MM.1S (cell line): ENCODE results near the gene PPP4R4.

Source experiments
- DNase-seq: peaks from one replicate; pipeline ENCODE4 v3.0.0-alpha.2; 2015
- H2AFZ ChIP-seq: fragments of 300-600 bp; sonication (generic); 2 replicates; pipeline ENCODE4 v1.6.0; 2016; ENCODE audit warnings: antibody characterized with exemption, low read length
- H3F3A ChIP-seq: fragments of 300-600 bp; sonication (generic); 2 replicates; pipeline ENCODE4 v1.6.1; 2016; ENCODE audit warnings: mild to moderate bottlenecking, antibody characterized with exemption, low read length, moderate library complexity, mixed read lengths; ENCODE audit not compliant: insufficient read depth
- H3K27ac ChIP-seq: fragments of 300-600 bp; sonication (generic); 2 replicates; pipeline ENCODE4 v1.5.1; 2016; ENCODE audit warnings: mild to moderate bottlenecking, low read length
- H3K27me3 ChIP-seq: fragments of 300-600 bp; sonication (generic); replicated peaks from 2 replicates; pipeline ENCODE4 v1.6.0; 2016; ENCODE audit warnings: low read length; ENCODE audit not compliant: insufficient read depth
- H3K36me3 ChIP-seq: fragments of 300-600 bp; sonication (generic); replicated peaks from 2 replicates; pipeline ENCODE4 v1.6.1; 2016; ENCODE audit warnings: mild to moderate bottlenecking, low read length, mixed read lengths; ENCODE audit not compliant: insufficient read depth
- H3K4me1 ChIP-seq: fragments of 300-600 bp; sonication (generic); 2 replicates; pipeline ENCODE4 v1.6.1; 2016; ENCODE audit warnings: low read length, mixed read lengths
- H3K4me2 ChIP-seq: fragments of 300-600 bp; sonication (generic); 2 replicates; pipeline ENCODE4 v1.6.0; 2016; ENCODE audit warnings: low read depth, low read length
- H3K4me3 ChIP-seq: fragments of 300-600 bp; sonication (generic); 2 replicates; pipeline ENCODE4 v1.5.1; 2016; ENCODE audit warnings: low read length, mixed read lengths
- H3K79me2 ChIP-seq: fragments of 300-600 bp; sonication (generic); 2 replicates; pipeline ENCODE4 v1.6.1; 2016; ENCODE audit warnings: mixed run types, low read length, mixed read lengths
- H3K9ac ChIP-seq: fragments of 300-600 bp; sonication (generic); 2 replicates; pipeline ENCODE4 v1.6.1; 2016; ENCODE audit warnings: low read length, mixed read lengths
- H3K9me2 ChIP-seq: fragments of 300-600 bp; sonication (generic); replicated peaks from 2 replicates; pipeline ENCODE4 v1.6.1; 2016; ENCODE audit warnings: mild to moderate bottlenecking, low read length, mixed read lengths; ENCODE audit not compliant: insufficient read depth
- H3K9me3 ChIP-seq: fragments of 300-600 bp; sonication (generic); replicated peaks from 2 replicates; pipeline ENCODE4 v1.6.1; 2016; ENCODE audit warnings: mild to moderate bottlenecking, low read length, mixed read lengths; ENCODE audit not compliant: insufficient read depth
- H4K20me1 ChIP-seq: fragments of 300-600 bp; sonication (generic); 2 replicates; pipeline ENCODE4 v1.6.1; 2016; ENCODE audit warnings: mild to moderate bottlenecking, low read length, moderate library complexity, mixed read lengths; ENCODE audit not compliant: insufficient read depth
- EZH2 ChIP-seq: fragments of 300-600 bp; sonication (generic); optimal IDR thresholded peaks from 2 replicates; pipeline ENCODE3; 2017; ENCODE audit warnings: low read depth, mild to moderate bottlenecking, antibody characterized with exemption, low read length, mixed read lengths
- EZH2phosphoT487 ChIP-seq: fragments of 300-600 bp; sonication (generic); IDR thresholded peaks from 2 replicates; pipeline ENCODE4 v1.6.1; 2018; ENCODE audit warnings: antibody characterized with exemption, low read length
- TF ChIP-seq, protein P1 (sequence below): fragments of 300-600 bp; sonication (generic); IDR thresholded peaks from 2 replicates; pipeline ENCODE4 v1.5.1; 2016; ENCODE audit warnings: antibody characterized with exemption, low read length, mixed read lengths

The PPP4R4 gene

DNA sequence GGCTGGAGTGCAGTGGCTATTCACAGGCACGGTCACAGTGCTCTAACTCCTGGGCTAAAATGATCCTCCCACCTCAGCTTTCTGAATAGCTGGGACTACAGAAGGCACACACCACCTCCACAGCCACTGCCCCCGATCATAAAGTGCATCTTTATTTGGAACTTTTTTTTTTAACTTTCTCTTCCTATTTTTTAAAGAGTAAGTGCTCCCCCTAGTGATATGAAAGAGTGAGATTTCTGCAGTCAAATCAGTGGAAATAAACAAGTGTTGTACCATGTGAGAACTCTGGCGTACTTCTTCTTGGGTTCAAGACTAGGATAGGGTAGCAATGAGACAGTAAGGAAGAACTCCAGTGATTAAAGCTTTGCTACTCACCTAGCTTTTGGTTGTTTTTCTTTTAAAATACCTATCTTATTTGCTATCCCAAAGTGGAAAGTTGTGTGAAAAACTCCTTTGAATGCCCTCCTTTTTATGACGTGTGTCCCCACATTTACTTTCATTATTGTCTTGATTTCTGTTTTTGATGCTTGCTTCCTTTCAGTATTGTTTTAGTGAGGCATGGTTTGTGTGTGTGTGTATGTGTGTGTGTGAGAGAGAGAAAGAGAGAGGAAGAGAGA is 6.6 kb downstream of the PPP4R4 start:
- Histone ChIP-seq H3K27ac (peak overlapping the region; percentile 57; the same call in 1 of the 2 replicates), H2AFZ (peak overlapping the region; percentile 73; the same call in 1 of the 2 replicates), H3K9me3 (no peaks in the 10 kb centered on the region), H3K36me3 (no peaks in the 10 kb centered on the region), H3K4me2 (peak overlapping the region; percentile 54), H3K4me3 (peak overlapping the region; percentile 60), H3K9ac (peak overlapping the region; percentile 51; the same call in 1 of the 2 replicates), H3K79me2 (no peaks in the 10 kb centered on the region), H4K20me1 (no peaks in the 10 kb centered on the region), H3K4me1 (no peaks in the 10 kb centered on the region), H3K9me2 (no peaks in the 10 kb centered on the region), H3K27me3 (no peaks in the 10 kb centered on the region), H3F3A (no peaks in the 10 kb centered on the region)
- peak; percentile 70 for DNase-seq
- TF ChIP-seq EZH2 = no peak
- TF ChIP-seq, protein P1, sequence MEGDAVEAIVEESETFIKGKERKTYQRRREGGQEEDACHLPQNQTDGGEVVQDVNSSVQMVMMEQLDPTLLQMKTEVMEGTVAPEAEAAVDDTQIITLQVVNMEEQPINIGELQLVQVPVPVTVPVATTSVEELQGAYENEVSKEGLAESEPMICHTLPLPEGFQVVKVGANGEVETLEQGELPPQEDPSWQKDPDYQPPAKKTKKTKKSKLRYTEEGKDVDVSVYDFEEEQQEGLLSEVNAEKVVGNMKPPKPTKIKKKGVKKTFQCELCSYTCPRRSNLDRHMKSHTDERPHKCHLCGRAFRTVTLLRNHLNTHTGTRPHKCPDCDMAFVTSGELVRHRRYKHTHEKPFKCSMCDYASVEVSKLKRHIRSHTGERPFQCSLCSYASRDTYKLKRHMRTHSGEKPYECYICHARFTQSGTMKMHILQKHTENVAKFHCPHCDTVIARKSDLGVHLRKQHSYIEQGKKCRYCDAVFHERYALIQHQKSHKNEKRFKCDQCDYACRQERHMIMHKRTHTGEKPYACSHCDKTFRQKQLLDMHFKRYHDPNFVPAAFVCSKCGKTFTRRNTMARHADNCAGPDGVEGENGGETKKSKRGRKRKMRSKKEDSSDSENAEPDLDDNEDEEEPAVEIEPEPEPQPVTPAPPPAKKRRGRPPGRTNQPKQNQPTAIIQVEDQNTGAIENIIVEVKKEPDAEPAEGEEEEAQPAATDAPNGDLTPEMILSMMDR = peak; percentile 48

DNA sequence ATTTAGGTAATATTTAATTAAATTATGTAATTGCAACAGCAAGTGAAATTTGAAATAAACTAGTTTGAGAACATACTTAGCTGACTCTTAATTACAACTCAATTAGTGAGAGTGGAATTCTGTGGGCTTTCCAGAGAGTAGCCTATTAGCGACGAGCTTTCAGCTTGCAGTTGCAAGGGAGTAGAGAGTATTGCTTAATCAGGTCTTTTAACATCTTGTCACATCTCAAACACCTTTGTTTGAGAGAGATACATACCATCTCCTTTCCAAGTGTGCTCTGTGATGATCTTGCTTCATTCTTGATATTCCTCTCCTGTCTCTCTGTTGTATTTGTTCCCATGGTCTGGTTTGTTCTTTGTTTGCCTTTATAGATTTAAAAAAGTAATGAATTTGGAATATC is 7.7 kb downstream of the PPP4R4 start:
- H3K4me1 ChIP-seq = no peaks in the 10 kb centered on the region
- TF ChIP-seq EZH2phosphoT487 = no peak
- TF ChIP-seq EZH2 = no peak
- TF ChIP-seq, protein P1 = no peak
- no peaks in the 10 kb centered on the region for H3K27me3 ChIP-seq
- H4K20me1 ChIP-seq = no peaks in the 10 kb centered on the region
- no peak overlapping the region for H2AFZ ChIP-seq
- H3K4me3 ChIP-seq = no peak overlapping the region
- H3K27ac ChIP-seq = no peak overlapping the region
- H3K4me2 ChIP-seq = no peak overlapping the region
- no peaks in the 10 kb centered on the region for H3K9me2 ChIP-seq
- H3K36me3 ChIP-seq = no peaks in the 10 kb centered on the region
- H3K9me3 ChIP-seq = no peaks in the 10 kb centered on the region
- DNase-seq = no peak
- H3K79me2 ChIP-seq = no peaks in the 10 kb centered on the region
- H3K9ac ChIP-seq = no peak overlapping the region
- no peaks in the 10 kb centered on the region for H3F3A ChIP-seq

DNA sequence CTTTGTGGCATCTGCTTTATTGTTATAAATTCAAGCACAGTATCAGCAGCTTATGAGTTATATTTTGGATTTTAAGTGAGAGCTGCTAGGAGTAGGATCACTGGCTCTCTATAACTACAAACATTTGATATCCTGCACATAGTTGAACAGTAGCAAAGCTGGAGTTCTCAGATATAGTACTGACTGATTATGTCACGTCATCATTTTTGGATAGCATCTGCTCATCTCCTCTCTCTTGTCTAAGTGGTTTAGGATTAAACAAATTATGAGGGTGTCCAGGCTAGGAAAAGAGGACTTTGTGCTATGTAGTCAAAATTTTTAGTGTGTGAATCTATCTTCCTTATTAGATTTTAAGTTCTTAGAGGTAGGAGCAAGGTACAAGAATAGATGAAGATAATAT is 18.4 kb downstream of the PPP4R4 start:
- Histone ChIP-seq H3K4me3 (no peak overlapping the region), H3K4me2 (no peak overlapping the region), H3K27ac (no peak overlapping the region), H3K9ac (no peak overlapping the region), H3K4me1 (no peaks in the 10 kb centered on the region), H3K9me3 (no peaks in the 10 kb centered on the region), H3K36me3 (no peaks in the 10 kb centered on the region), H3K9me2 (no peaks in the 10 kb centered on the region), H3K27me3 (no peaks in the 10 kb centered on the region), H3K79me2 (no peaks in the 10 kb centered on the region), H3F3A (no peaks in the 10 kb centered on the region), H4K20me1 (no peaks in the 10 kb centered on the region), H2AFZ (no peak overlapping the region)
- TF ChIP-seq, protein P1 = no peak
- TF ChIP-seq EZH2phosphoT487 (no peak), EZH2 (no peak)
- no peak for DNase-seq
